Right kidney (tissue), 1 donor: Measurements from ENCODE around the gene LRRC56.

Source experiments
- DNase-seq: peaks from one replicate; pipeline ENCODE4 v3.0.0-alpha.2; 2016

Gene LRRC56

DNA sequence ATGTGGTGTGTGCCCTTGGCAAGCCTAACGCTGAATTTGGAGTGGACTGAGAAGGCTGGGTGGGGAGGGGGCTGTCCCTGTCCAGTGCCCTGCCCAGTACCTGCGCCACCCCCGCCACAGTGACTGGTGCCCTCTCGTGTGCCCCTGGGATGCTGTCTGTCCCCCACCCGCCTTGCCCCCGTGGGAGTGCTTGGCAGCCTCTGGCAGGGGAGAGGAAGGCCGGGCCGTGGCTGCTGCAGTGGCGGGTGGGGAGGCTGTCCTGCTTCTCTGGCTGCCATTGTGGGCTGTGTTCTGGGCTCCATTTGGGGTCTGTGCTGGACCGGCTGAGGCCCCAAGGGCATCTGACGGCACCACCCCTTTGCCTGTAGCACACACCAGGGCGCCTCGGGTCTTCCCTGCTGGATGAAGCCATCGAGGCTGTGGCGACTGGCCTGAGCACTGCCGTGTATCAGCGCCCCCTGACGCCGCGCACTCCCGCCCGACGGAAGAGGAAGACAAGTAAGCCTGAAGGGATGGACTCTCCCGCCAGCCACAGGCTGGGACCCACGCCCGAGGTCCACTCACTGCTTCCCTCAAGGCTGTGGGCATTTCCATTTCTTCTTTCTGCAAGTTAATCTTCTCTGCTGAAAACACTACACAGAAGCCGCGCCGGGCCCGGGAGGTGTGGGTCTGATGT lies 60.8 kb downstream of the LRRC56 start:
- DNase-seq: no peak

DNA sequence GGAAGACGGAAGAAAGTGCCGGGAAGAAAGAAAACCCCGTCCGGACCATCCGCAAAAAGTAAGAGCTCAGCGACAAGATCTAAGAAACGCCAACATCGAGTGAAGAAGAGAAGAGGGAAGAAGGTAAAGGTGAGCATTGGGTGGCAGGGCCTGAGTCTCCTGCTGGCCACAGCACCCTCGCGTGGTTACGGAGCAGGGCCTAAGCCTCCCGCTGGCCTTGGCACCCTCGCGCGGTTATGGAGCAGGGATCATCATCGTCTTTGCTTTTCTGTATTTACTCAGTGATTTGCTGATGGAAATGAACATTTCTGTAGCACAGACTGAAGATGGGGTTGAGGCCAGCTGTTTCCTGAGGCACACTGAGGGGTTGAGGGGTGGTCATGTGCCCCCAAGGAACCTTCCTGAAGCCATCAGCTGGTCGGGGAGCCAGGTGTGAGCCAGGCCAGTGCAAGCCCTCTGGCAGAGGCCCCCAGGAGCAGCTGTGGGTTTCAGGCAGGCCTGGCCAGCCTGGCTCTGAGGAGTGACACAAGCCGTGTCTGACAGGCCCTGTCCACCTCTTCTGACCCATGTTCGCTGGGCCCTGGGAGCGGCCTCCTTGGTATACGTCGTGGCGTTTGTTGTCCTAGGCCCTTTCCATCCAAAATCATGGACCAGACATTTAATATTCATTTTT lies 64.4 kb downstream of the LRRC56 start:
- no peak for DNase-seq

DNA sequence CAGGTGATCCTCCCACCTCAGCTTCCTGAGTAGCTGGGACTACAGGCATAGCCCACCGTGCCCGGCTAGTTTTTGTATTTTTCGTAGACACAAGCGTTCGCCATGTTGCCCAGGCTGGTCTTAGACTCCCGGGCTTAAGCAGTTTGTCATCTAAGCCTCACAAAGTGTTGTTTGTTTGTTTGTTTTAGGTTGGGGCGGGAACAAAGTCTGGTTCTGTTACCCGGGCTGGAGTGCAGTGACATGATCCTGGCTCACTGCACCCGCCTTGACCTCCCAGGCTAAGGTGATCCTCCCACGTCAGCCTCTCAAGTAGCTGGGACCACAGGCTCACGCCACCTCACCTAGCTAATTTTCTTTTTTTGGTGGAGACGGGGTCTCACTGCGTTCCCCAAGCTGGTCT lies 65.8 kb downstream of the LRRC56 start:
- no peak for DNase-seq
